Activated gamma-delta T cell (primary cell): ENCODE data around the gene CDYL2.

Experiments
- DNase-seq: peaks from one replicate; lab custom pipeline; 2025; lab: John Stamatoyannopoulos, UW

Gene CDYL2

DNA sequence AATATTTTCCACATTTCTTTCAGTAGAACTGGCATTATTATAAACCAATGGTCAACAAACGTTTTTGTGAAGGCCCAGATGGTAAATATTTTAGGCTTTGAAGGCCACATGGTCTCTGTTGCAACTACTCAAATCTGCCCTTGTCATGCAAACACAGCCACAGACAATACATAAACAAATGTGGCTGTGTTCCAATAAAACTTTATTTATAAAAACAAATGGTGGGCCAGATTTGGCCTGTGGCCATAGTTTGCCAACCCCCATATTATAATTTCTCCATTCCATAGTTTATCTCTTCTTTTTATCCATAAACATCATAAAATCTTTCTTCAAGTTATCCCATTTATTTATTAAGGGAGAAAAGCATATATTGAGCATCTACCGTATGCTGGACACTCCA, 98.8 kb downstream of the CDYL2 start:
- no peak for DNase-seq

DNA sequence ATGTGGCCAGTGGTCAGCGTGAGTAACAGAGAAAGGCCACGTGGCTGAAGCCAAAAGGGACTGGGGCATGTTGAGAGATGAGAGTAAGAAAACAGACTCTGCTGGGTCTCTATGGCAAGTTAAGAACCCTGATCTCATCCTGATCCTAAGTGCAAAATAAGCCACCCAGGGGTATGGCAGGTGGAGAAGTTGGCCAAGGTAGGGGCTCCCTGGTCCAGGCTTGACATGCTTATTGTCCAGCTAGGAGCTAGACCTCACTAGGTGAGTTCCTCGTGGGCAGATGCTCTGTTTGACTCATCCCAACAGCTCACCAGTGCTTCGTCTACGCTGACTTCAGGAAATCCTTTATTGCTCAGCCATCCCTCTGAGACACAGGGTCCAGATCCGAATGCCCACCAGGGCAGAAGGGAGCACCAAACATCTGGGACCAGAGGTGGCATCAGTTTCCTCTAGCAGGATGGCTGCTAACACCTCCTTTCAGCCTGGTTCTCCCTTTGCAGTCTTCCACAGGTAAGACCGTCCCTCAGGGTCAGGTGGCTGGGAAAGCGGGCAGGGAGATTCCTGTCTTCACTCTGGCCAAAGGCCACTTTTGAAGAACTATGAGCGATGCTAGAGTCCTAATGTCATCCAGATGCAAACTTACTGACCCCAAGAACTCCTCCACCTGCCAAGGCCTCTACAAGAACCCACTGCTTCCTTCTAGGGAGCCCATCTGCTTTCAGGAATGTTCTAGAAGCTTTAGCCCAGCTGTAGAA, 99.5 kb downstream of the CDYL2 start:
- no peak for DNase-seq

- no peak for DNase-seq
These were observed 101.0 kb downstream of the CDYL2 start for GRCh38 chr16:80703131-80704071.

GRCh38 chr16:80702696-80703095, 101.7 kb downstream of the CDYL2 start:
- DNase-seq: no peak

DNA sequence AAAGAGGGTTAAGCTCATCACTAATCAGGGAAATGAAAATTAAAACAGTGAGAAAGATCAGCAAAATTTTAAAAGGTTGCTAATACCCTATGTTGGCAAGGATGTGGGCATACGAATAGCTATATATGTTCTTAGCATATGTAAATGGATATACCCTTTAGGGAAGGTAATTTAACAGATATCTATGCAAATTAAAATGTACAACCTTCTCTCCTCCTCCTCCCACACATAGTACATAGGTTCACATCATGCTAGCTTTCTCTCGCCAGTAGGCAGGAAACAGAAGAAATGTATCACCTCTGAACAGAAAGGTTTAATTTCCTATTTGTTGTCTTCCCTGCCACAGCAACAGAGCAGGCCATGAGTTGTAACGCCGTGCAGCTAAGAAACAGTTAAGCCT, 103.8 kb downstream of the CDYL2 start:
- no peak for DNase-seq

DNA sequence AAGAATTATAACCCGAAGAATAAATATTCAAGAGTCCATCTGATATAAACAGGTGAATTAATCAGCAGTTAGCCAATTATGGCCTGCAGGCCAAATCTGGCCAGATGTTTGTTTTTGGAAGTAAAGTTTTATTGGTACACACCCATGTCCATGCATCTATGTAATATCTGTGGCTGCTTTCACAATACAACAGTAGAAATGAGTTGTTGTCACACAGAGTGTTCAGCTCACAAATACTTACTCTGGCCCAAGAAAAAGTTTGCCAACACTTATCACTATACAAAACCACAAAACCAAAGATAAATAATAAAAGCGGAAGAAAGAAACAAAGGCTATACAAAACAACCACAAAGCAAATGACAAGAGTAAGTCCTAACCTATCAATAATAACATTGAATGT, 109.4 kb downstream of the CDYL2 start:
- no peak for DNase-seq

- no peak for DNase-seq
These were observed 110.8 kb downstream of the CDYL2 start for GRCh38 chr16:80693553-80693952.

DNA sequence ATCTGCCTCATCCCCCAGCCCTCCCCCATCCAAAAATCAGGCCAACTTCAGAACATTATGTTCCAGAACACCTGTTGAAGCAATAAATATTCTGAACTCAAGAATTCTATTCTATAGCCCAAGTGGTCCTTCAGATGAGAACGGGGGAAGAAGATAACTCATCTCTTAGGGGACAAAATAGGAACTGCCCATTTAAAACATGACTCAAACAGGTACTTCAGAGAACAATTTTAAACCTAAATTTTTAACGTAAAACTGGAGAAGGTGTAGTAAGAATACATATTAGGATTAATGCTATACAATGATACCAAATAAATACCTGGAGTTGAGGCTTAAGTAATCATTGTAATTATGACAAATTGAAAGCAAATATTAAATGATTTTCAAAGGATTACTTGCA, 112.1 kb downstream of the CDYL2 start:
- DNase-seq: no peak

- DNase-seq: no peak
These were observed 113.2 kb downstream of the CDYL2 start for GRCh38 chr16:80691111-80691741.

DNA sequence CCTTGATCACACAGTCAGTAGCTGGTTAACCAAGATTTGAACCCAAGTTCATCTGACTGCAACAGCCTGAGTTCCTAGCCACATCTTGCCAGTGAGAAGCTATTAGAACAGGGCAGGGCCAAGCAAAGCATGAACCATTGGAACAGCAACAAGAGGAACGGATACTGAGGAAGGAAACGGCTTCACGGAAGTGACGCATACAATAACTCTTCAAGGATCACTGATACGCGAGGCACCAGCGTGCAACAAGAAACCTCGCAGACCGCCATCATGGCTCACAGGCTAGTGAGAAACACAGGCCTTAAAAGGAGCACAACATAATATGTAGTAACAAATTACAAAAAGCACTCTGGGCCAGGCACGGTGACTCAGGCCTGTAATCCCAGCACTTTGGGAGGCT, 114.9 kb downstream of the CDYL2 start:
- no peak for DNase-seq

GRCh38 chr16:80687606-80688005, 116.8 kb downstream of the CDYL2 start:
- no peak for DNase-seq

DNA sequence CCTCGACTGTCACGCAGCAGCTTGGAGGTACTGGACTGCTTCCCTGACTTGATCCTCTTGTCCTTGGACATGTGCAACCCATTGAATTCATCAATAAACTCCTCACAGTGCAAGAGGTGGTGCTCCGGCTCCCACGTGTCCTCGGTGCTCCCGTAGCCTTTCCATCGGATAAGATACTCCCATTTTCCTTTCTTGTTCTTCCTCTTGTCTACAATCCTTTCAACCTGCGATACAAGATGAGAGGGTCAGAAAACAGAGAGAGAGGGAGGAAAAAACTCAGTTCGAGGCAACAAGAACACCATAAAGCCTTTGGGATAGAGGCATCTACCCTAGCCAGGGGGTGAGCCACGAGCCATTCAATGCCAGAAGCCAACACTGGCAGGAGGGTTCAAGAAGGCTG, 119.5 kb downstream of the CDYL2 start:
- DNase-seq: no peak

- DNase-seq: no peak
These were observed 120.1 kb downstream of the CDYL2 start for GRCh38 chr16:80684136-80684765.

DNA sequence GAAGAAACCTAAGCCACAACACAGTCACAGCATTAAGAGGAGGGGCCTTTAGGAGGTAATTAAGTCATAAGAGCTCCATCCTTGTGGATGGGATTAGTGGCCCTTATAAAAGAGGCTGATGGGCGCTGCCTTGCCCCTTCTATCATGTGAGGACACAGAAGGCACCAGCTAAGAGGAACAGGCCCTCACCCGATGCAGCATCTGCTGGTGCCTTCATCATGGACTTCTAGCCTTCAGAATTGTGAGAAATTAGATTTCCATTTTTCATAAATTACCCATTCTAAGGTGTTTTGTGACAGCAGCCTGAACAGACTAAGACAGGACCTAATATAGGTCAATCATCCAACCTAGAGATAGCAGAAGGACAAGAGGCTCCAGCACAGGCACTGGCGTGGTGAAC, 120.8 kb downstream of the CDYL2 start:
- no peak for DNase-seq

GRCh38 chr16:80682421-80683070, 121.9 kb downstream of the CDYL2 start:
- no peak for DNase-seq

DNA sequence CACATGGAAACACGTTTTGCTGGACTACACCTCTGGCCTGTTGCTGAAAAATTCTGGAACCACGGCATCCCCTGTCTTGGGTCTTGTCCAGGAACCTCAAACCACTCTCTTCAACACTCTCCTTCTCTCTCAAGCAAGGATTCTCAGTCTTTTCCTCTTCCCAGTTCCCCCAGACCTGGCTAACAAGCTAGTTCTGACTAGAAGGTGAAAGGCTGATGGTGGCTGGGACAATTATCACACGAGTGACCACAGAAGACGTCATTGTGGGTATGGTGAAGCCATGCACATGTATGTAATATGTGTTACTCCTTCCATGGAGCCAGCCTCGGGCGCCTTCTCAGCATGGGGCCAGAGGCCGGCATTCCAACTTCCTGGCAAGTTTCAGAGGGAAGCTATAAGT, 123.0 kb downstream of the CDYL2 start:
- DNase-seq: no peak

GRCh38 chr16:80680839-80681238, 123.6 kb downstream of the CDYL2 start:
- no peak for DNase-seq

GRCh38 chr16:80680046-80680445, 124.4 kb downstream of the CDYL2 start:
- no peak for DNase-seq

GRCh38 chr16:80674884-80675283, 129.5 kb downstream of the CDYL2 start:
- DNase-seq: no peak

DNA sequence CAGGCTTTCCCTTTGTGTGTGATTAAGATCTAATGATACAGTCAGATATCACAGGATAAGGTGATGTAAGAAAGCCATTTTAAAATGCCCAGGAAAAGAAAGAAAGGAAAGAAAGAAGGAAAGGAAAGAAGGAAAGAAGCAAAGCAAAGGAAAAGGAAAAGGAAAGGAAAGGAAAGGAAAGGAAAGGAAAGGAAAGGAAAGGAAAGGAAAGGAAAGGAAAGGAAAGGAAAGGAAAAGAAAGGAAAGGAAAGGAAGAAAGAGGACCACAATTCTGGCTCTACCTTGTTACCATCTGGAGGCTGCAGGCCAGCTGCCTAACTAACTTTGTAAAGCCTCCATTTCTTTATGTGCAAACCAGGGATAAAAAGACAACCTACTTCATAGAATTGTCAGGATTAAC, 132.0 kb downstream of the CDYL2 start:
- DNase-seq: no peak

- no peak for DNase-seq
These were observed 133.0 kb downstream of the CDYL2 start for GRCh38 chr16:80671281-80671849.
